ENCODE results near the gene TTC7B. TPM values are rescaled to one million over a fixed set of nuclear protein-coding genes. Genes with fewer than 3 reads are reported as not detected.

Gene TTC7B
- total and polyA plus RNA-seq, 7 donors, result 18.9 to 97.0 (median 59.0) TPM

DNA sequence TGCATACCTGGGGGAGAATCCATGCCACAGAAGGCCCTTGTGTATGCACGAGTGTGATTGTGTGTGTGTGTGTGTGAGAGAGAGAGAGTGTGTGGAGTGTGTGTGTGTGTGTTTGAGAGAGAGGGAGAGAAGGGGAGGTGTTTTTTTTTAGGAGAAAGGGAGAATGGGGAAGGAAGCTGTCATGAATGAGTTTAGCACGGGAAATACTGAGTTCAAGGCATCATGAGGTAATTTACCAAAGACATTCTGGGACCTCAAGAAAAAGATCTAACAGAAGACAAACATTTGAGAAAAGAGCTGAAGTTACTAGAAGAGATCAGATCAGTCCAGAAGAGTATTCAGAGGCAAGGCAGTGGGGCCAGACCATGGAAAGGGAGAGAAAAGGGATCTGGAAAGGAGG, 157.1 kb downstream of the TTC7B start:
- intact Hi-C loops (cut with DNase I), result no loop called here
- no peak overlapping the region for H3K27ac ChIP-seq
- H3K9me3 ChIP-seq, result no peaks in the 10 kb centered on the region
- TF ChIP-seq, protein P1, sequence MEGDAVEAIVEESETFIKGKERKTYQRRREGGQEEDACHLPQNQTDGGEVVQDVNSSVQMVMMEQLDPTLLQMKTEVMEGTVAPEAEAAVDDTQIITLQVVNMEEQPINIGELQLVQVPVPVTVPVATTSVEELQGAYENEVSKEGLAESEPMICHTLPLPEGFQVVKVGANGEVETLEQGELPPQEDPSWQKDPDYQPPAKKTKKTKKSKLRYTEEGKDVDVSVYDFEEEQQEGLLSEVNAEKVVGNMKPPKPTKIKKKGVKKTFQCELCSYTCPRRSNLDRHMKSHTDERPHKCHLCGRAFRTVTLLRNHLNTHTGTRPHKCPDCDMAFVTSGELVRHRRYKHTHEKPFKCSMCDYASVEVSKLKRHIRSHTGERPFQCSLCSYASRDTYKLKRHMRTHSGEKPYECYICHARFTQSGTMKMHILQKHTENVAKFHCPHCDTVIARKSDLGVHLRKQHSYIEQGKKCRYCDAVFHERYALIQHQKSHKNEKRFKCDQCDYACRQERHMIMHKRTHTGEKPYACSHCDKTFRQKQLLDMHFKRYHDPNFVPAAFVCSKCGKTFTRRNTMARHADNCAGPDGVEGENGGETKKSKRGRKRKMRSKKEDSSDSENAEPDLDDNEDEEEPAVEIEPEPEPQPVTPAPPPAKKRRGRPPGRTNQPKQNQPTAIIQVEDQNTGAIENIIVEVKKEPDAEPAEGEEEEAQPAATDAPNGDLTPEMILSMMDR (IDR thresholded peaks at IDR 0.05), result no peak
- no peak overlapping the region for H3K4me3 ChIP-seq
- 81 to 86% (median 86%) methylated on average over 2 of the region's 2 CpGs for WGBS, 3 donors
- ATAC-seq (no peak), DNase-seq (no peak)
- H3K4me1 ChIP-seq, result peaks cover 33% of the 10 kb centered on the region
- peaks cover 2 to 38% of the 10 kb centered on the region in 2 donors for H3K36me3 ChIP-seq (ENCODE audit: insufficient read depth in 1 of 2, low read depth in 1 of 2)
- no peaks in the 10 kb centered on the region for H3K27me3 ChIP-seq (ENCODE audit: insufficient read depth in 3 of 3, low read length in 2 of 3)

DNA sequence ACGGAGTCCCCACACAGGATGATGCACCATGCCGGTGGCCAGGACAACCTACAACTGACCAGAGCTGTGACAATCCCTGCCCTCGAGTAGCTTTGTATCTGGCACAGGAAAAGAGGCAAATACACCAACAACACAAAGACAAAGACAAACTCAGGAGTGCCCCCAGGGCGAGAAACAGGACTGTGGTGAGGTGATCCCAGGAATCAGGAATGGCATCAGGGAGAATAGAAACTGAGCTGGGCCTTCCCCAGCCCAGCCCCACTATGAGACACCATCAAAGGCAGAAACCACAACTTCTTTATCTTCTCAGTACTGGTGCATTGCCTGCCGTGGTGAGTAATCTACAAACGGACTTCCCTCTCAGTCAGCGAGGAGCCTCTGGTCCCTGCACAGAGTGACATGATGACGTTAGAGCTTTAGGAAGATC, 157.7 kb downstream of the TTC7B start:
- peaks cover 2 to 38% of the 10 kb centered on the region in 2 donors for H3K36me3 ChIP-seq (ENCODE audit: insufficient read depth in 1 of 2, low read depth in 1 of 2)
- TF ChIP-seq, protein P1 (IDR thresholded peaks at IDR 0.05), result no peak

DNA sequence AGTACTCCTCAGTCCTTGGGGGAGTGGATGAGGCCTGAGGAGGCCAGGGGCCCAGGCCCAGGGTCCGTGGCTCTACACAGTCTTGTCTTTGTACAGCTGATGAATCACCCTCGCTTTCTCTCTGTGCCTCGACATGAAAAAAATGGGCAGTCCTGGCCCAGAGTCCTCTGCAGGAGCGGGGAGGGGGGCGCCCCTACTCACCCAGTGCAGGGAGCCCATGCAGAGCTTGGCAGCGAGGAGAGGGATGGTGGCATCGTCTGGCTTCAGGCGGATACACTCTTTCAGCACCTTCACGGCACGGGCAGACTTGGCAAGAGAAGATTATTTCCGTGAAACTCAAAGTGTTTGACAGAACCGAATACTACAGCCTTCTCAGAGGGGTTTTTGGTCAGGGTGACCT, 159.3 kb downstream of the TTC7B start:
- 81 to 85% (median 83%) methylated on average over 12 of the region's 12 CpGs for WGBS, 3 donors
- H3K36me3 ChIP-seq (ENCODE audit: insufficient read depth in 1 of 2, low read depth in 1 of 2), result peaks cover 2 to 48% of the 10 kb centered on the region in 2 donors
- TF ChIP-seq, protein P1 (IDR thresholded peaks at IDR 0.05), result no peak
- no peak for DNase-seq
- no peak overlapping the region for H3K27ac ChIP-seq
- intact Hi-C loops (cut with DNase I), result no loop called here
- H3K27me3 ChIP-seq (ENCODE audit: insufficient read depth in 3 of 3, low read length in 2 of 3), result no peaks in the 10 kb centered on the region
- peaks cover 26% of the 10 kb centered on the region for H3K4me1 ChIP-seq
- no peak overlapping the region for H3K4me3 ChIP-seq
- H3K9me3 ChIP-seq, result no peaks in the 10 kb centered on the region
- no peak for ATAC-seq

More for the DNA sequence above, 157.7 kb downstream of the TTC7B start:
- 84 to 90% (median 89%) methylated on average over 8 of the region's 8 CpGs for WGBS, 3 donors
- DNase-seq (no peak), ATAC-seq (peak in 1 of 4 donors; percentile 17)
- Histone ChIP-seq H3K27me3 (ENCODE audit: insufficient read depth in 3 of 3, low read length in 2 of 3) (no peaks in the 10 kb centered on the region), H3K9me3 (no peaks in the 10 kb centered on the region), H3K4me3 (no peak overlapping the region), H3K4me1 (peaks cover 31% of the 10 kb centered on the region), H3K27ac (no peak overlapping the region)
- intact Hi-C loops (cut with DNase I), result no loop called here

DNA sequence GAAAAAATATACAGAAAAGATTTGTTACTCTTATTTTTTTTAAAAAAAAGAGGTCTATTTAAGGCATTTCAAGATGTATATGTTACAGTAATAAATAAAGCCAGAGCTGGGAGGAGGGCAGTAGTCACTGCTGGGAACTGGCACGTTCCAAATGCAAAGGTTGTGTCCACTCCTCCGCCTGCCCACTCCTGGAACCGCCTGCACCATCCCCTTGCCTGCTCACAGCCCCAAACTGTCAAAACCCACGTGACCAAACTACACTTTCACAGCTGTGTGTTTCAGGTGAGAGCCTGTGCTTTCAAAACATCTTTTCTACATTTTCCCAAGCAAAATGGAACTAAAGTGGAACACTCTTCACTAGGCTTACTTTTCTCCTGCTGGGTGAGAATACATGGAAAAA, 160.4 kb downstream of the TTC7B start:
- Histone ChIP-seq H3K4me3 (no peak overlapping the region), H3K4me1 (peaks cover 21% of the 10 kb centered on the region), H3K36me3 (ENCODE audit: insufficient read depth in 1 of 2, low read depth in 1 of 2) (peaks cover 2 to 55% of the 10 kb centered on the region in 2 donors), H3K27me3 (ENCODE audit: insufficient read depth in 3 of 3, low read length in 2 of 3) (no peaks in the 10 kb centered on the region), H3K27ac (no peak overlapping the region), H3K9me3 (no peaks in the 10 kb centered on the region)
- TF ChIP-seq, protein P1 (IDR thresholded peaks at IDR 0.05), result no peak
- no peak for ATAC-seq
- WGBS, 3 donors, result 94 to 99% (median 95%) methylated on average over 4 of the region's 4 CpGs
- intact Hi-C loops (cut with DNase I), result no loop called here
- DNase-seq, result no peak

DNA sequence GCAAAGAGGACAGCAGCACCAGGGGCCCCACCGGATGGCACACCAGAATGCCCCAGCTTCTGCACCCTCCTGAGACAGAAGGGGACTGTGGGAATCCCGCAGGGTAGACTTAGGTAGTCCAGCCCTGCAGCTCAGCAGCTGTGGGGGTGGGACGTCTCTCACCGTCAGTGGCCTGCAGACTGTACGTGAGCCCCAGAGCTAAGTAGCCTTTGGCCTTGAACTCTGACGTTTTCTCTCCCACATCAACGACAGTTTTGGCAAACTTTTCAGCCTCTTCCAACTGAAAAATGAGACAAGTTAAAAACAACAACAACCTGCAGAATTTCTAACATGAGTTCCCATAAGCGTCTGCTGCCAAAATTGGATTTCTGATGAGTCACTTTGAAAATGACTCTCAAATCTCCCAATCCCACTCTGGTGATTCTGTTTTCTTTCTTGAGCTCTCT, 161.4 kb downstream of the TTC7B start:
- peak overlapping the region; percentile 46 for H3K27ac ChIP-seq
- no peak overlapping the region for H3K4me3 ChIP-seq
- TF ChIP-seq, protein P1 (IDR thresholded peaks at IDR 0.05), result no peak
- H3K4me1 ChIP-seq, result peaks cover 21% of the 10 kb centered on the region
- ATAC-seq (peak in 2 of 4 donors; percentile 34 to 43), DNase-seq (no peak)
- intact Hi-C loops (cut with DNase I), result no loop called here
- H3K36me3 ChIP-seq (ENCODE audit: insufficient read depth in 1 of 2, low read depth in 1 of 2), result peaks cover 2 to 62% of the 10 kb centered on the region in 2 donors
- WGBS, 3 donors, result 69 to 73% (median 73%) methylated on average over 8 of the region's 8 CpGs
- no peaks in the 10 kb centered on the region for H3K27me3 ChIP-seq (ENCODE audit: insufficient read depth in 3 of 3, low read length in 2 of 3)
- no peaks in the 10 kb centered on the region for H3K9me3 ChIP-seq

Measured in psoas muscle (tissue), 8 donors.